ENCODE data around the gene TEX54.
"Not testable (repeated sequence)": the region's sequence is repeated elsewhere in the genome, so short reads cannot be mapped to it uniquely, and the experiment has no call there.

Gene TEX54

GRCh38 chr11:62832336-62833234 lies at the start of gene TEX54:
TSS of gene TEX54 (minus strand) at chr11:62832841.
- DNase-seq = no peak

GRCh38 chr11:62882431-62882749 lies 49.7 kb upstream of the TEX54 start:
- DNase-seq = no peak

- peak; percentile 94 to 95 for DNase-seq
These were observed 49.2 kb upstream of the TEX54 start for GRCh38 chr11:62881579-62882430.

- peak; percentile 86 to 88 for DNase-seq
These were observed 48.4 kb upstream of the TEX54 start, which contains the start of gene SLC3A2 for GRCh38 chr11:62880803-62881578. TSS of gene SLC3A2 (plus strand) at chr11:62880896. CDS start at chr11:62881024, 128 bp downstream.

- peak; percentile 48 to 57 for DNase-seq
These were observed 47.7 kb upstream of the TEX54 start for GRCh38 chr11:62880231-62880802.

- DNase-seq = no peak
These were observed 46.8 kb upstream of the TEX54 start for GRCh38 chr11:62879235-62879978.

GRCh38 chr11:62876712-62877111 lies 44.1 kb upstream of the TEX54 start:
- DNase-seq = no peak

- DNase-seq = no peak
These were observed 43.2 kb upstream of the TEX54 start for GRCh38 chr11:62875698-62876478.

- no peak for DNase-seq
These were observed 42.2 kb upstream of the TEX54 start for GRCh38 chr11:62874851-62875250.

GRCh38 chr11:62865635-62866034 lies 33.0 kb upstream of the TEX54 start:
- no peak for DNase-seq

GRCh38 chr11:62863687-62864335 lies 31.2 kb upstream of the TEX54 start:
- no peak for DNase-seq

GRCh38 chr11:62861564-62862192 lies 29.0 kb upstream of the TEX54 start:
- not testable (repeated sequence) for DNase-seq

GRCh38 chr11:62860835-62861563 lies 28.4 kb upstream of the TEX54 start:
- no peak for DNase-seq

GRCh38 chr11:62859281-62859703 lies 26.7 kb upstream of the TEX54 start:
- DNase-seq = not testable (repeated sequence)

GRCh38 chr11:62858201-62858600 lies 25.6 kb upstream of the TEX54 start:
- no peak for DNase-seq

GRCh38 chr11:62857541-62857982 lies 24.9 kb upstream of the TEX54 start:
- DNase-seq = no peak

GRCh38 chr11:62856333-62856895 lies 23.8 kb upstream of the TEX54 start:
- DNase-seq = no peak

- DNase-seq = peak; percentile 98
These were observed 23.1 kb upstream of the TEX54 start for GRCh38 chr11:62855571-62856332.

All from stimulated activated CD4-positive, alpha-beta T cell treated with anti-CD3 and anti-CD28 coated beads, Interleukin-2, amount 100 ng/mL, for 24 hours (primary cell).